ENCODE data around the gene TRIM2.

GRCh38 chr4:153232768-153233167 lies 28.5 kb downstream of the TRIM2 start:
- TF ChIP-seq CTCF (IDR thresholded peaks at IDR 0.05) (no peak), POLR2A (IDR thresholded peaks at IDR 0.05) (no peak)

All from adrenal gland (tissue), 5 donors.